B cell (primary cell): ENCODE results near the gene SYNGAP1.

Source experiments
- EZH2 ChIP-seq: IDR thresholded peaks from 2 replicates; pipeline ENCODE4 v1.6.1; 2012; ENCODE audit warnings: borderline replicate concordance, low read depth, mild to moderate bottlenecking, moderate library complexity, low read length; ENCODE audit not compliant: insufficient read depth, poor library complexity, severe bottlenecking
- TF ChIP-seq, protein P1 (sequence below): fragments of 200-600 bp; IDR thresholded peaks from one replicate; pipeline ENCODE4 v1.8.0; 2022; ENCODE audit warnings: antibody characterized with exemption, mild to moderate bottlenecking

- TF ChIP-seq, protein P1, sequence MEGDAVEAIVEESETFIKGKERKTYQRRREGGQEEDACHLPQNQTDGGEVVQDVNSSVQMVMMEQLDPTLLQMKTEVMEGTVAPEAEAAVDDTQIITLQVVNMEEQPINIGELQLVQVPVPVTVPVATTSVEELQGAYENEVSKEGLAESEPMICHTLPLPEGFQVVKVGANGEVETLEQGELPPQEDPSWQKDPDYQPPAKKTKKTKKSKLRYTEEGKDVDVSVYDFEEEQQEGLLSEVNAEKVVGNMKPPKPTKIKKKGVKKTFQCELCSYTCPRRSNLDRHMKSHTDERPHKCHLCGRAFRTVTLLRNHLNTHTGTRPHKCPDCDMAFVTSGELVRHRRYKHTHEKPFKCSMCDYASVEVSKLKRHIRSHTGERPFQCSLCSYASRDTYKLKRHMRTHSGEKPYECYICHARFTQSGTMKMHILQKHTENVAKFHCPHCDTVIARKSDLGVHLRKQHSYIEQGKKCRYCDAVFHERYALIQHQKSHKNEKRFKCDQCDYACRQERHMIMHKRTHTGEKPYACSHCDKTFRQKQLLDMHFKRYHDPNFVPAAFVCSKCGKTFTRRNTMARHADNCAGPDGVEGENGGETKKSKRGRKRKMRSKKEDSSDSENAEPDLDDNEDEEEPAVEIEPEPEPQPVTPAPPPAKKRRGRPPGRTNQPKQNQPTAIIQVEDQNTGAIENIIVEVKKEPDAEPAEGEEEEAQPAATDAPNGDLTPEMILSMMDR: no peak
- no peak for TF ChIP-seq EZH2
These were observed 84.6 kb downstream of the SYNGAP1 start for GRCh38 chr6:33504486-33504885.
